ENCODE measurements around the gene UGGT2.
"Not testable (repeated sequence)": the region's sequence is repeated elsewhere in the genome, so short reads cannot be mapped to it uniquely, and the experiment has no call there.

UGGT2 gene

GRCh38 chr13:95929430-95929829 is 123.8 kb downstream of the UGGT2 start:
- TF ChIP-seq CTCF (IDR thresholded peaks at IDR 0.05; ENCODE audit: extremely low read depth, missing control alignments): no peak
- DNase-seq (ENCODE audit: low spot score): no peak

GRCh38 chr13:95928367-95928906 is 124.8 kb downstream of the UGGT2 start:
- not testable (repeated sequence) for DNase-seq (ENCODE audit: low spot score)

GRCh38 chr13:95926231-95926630 is 127.0 kb downstream of the UGGT2 start:
- no peak for DNase-seq (ENCODE audit: low spot score)
- TF ChIP-seq CTCF (IDR thresholded peaks at IDR 0.05; ENCODE audit: extremely low read depth, missing control alignments): no peak

- no peak for DNase-seq (ENCODE audit: low spot score)
These were observed 128.7 kb downstream of the UGGT2 start for GRCh38 chr13:95924389-95924994.

GRCh38 chr13:95921485-95921884 is 131.7 kb downstream of the UGGT2 start:
- no peak for TF ChIP-seq CTCF (IDR thresholded peaks at IDR 0.05; ENCODE audit: extremely low read depth, missing control alignments)

More at GRCh38 chr13:95924389-95924994, 128.7 kb downstream of the UGGT2 start:
- TF ChIP-seq CTCF (IDR thresholded peaks at IDR 0.05; ENCODE audit: extremely low read depth, missing control alignments): no peak

GRCh38 chr13:95920485-95920884 is 132.7 kb downstream of the UGGT2 start:
- no peak for TF ChIP-seq CTCF (IDR thresholded peaks at IDR 0.05; ENCODE audit: extremely low read depth, missing control alignments)
- no peak for DNase-seq (ENCODE audit: low spot score)

More at GRCh38 chr13:95921485-95921884, 131.7 kb downstream of the UGGT2 start:
- no peak for DNase-seq (ENCODE audit: low spot score)

- no peak for DNase-seq (ENCODE audit: low spot score)
These were observed 134.3 kb downstream of the UGGT2 start for GRCh38 chr13:95918860-95919259.

More at GRCh38 chr13:95918860-95919259, 134.3 kb downstream of the UGGT2 start:
- no peak for TF ChIP-seq CTCF (IDR thresholded peaks at IDR 0.05; ENCODE audit: extremely low read depth, missing control alignments)

All from GM20000 (cell line).